ENCODE data around the gene UCN3.
A peak's percentile ranks its signal among the peaks of the same experiment; 100 is the strongest.
"Not testable (repeated sequence)": the region's sequence is repeated elsewhere in the genome, so short reads cannot be mapped to it uniquely, and the experiment has no call there.

Gene UCN3

DNA sequence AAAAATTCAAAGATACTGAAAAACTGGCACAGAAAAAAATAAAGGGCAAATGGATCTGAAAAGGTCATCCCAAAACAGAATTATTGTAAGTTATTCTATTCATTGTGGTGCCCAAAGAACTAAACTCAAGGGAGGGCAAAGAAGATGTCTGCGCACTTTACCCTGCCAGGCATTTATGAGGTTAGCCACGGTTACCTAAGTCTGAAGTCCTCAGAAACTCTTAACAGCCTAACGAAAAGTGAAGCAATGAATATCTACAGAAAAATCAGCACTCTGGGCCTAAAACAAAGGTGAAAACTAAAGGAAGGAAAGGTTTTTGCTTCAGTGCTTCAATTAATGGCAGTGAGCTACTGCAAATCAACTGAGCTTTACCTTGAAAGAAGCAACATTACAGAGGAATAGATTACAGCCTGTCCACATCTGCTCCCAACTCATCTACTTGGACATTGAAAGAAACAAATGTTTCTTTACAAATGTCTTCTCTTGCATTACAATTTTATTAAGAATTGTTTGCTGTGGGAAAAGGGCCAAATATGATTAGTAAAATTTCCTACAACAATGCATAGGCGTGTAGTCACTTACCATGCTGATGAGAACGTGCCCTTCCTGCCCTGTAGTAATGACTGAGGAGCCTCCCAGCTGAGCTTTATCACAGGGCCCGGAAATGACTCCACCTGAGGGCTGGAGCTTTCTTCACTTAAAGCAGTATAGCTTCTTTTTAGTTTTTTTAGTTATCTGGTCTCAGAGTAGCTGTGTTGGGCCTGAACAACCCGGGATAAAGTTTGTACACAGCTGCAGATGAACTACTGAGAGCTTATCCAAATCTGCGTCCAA is 39.7 kb downstream of the UCN3 start, which contains the start of gene TUBAL3:
TSS of gene TUBAL3 (minus strand) at position 621 of the 834 bp plus-strand sequence. CDS start at position 585, 36 bp downstream.
- DNase-seq (ENCODE audit: low spot score) (no peak), FAIRE-seq (no peak)

DNA sequence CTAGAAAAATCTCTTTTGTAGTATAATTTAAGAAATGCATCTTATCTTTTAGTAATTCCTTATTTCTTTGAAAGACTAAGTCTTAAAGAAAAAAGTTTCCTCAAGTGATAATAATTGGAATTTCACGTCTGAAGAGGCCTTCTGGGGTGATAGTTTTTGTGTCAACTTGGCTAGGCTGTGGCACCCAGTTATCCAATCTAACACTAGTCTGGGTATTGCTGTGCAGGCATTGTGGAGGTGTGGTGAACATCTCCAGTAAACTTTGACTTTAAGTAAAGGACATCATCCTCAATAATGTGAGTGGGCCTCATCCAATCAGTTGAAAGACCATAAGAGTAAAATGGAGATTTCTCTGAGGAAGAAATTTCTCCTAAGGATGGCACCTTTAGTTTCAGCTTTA is 42.2 kb downstream of the UCN3 start:
- no peak for DNase-seq (ENCODE audit: low spot score)
- FAIRE-seq: no peak

DNA sequence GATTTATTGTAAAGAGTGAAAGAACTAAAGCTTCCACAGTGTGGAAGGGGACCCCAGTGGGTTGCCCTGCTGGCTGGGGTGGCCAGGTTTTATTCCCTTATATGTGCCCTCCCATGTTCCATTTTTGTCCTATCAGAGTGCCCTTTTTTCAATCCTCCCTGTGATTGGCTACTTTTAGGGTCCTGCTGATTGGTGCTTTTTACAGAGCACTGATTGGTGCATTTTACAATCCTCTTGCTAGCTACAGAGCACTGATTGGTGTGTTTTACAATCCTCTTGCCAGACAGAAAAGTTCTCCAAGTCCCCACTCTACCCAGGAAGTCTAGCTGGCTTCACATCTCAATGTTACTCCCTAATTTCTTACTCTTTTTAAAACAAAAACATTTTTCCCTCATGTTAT is 46.0 kb downstream of the UCN3 start:
- not testable (repeated sequence) for DNase-seq (ENCODE audit: low spot score); FAIRE-seq

DNA sequence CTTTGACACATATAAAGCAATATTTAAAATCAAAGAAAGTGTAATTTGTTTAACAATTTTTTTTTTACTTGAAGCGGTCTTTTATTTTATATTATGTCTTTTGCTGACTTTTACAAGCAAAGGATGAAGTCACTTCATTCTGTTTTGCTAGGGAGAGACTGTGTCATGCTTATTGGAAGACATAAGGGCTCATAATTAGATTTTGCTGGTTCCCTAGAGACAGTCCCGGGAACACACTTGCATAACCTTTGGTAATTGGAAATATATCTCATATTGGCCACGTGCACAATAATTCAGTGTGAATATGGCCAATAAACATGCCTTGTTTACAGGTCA is 47.1 kb downstream of the UCN3 start:
- no peak for DNase-seq (ENCODE audit: low spot score)

DNA sequence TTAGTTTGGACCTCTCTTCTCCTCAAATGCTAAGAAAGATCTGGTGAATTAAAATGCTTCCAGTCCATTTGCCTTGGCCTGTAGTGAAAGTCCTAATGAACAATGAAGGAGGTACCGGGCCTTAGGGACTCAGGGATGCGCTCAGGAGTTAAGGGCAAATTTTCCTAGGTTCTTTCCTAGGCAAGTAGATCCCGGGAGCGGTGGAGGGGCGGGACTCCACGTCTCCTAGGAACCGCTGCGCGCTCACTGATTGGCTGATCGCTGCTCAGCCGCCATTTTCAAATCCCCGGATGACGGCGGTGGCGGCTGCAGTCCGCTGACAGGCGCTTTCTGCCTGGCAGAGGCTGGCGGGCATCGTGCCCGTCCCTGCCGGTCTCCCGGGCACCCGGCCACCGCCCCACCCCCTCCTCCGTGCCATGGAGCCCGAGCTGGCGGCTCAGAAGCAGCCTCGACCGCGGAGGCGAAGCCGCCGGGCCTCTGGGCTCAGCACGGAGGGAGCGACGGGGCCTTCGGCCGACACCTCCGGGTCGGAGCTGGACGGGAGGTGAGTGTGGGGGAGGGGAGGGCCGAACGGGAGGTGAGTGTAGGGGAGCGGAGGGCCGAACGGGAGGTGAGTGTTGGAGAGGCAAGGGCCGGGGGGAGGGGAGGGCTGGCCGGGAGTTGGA is 47.6 kb downstream of the UCN3 start, which contains the start of gene NET1:
TSS of gene NET1 (plus strand) at position 281 of the 665 bp plus-strand sequence. CDS start at position 417, 136 bp downstream.
- FAIRE-seq: peak; percentile 53
- DNase-seq (ENCODE audit: low spot score): peak; percentile 82

More for the DNA sequence above, 47.1 kb downstream of the UCN3 start:
- FAIRE-seq: no peak

DNA sequence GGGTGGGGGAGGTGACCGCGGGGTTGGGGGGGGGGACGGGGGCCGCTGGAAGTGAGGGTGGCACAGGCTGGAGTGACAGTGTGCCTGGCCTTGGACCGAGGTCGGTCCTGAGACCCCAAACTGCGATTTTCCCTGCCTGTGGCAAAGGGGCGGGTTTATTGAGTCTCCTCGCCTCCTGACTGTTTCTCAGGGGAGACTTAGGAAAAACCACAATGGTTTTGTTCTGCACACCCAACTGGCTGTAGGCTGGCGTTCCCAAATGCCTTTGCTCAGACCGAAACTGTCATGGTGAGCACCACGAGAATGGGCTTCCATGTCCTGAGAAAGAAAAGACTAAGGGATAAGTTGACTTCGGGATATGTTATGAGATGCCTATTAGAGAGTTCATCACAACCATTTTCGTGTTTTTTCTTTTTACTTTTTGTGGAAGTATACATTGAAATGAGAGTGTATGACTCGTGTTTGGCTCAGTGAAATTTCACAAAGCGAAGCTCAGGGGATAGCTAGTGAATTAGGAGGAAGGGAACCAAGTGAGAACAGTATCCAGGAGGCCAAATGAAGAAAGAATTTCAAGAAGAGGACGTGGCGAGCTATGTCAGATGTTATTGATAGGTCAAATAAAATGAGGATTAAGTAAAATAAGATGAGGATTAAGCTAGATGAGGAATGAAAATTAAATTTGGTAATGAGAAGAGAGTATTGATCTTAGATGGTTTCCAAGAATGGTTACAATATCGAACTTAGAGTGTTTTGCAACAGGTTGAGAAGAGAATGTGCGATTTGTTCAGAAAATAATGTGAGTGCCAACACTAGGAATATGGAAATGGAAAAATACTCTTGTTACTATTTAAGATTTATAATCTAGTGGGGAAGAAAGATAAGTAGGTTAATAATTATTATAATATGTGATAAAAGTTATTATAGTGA is 48.5 kb downstream of the UCN3 start:
- FAIRE-seq: peak; percentile 10
- no peak for DNase-seq (ENCODE audit: low spot score)

DNA sequence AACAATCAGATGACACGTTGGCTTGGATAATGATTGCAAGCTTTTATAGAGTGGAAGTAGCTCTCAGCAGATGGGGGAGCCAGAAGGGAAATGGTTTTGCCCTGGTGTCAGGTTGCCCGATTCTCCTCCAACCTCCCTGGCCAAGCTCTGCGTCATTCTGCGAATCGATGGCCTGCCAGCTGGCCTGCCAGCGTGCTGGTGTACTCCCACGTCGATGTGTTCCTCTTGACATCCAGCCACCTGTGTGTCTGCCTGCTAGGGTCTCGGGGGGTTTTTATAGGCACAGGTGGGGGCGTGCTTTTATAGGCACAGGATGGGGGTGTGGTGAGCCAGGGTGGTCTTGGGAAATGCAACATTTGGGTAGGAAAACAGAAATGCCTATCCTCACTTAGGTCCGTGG is 52.2 kb downstream of the UCN3 start:
- no peak for DNase-seq (ENCODE audit: low spot score)
- no peak for FAIRE-seq

DNA sequence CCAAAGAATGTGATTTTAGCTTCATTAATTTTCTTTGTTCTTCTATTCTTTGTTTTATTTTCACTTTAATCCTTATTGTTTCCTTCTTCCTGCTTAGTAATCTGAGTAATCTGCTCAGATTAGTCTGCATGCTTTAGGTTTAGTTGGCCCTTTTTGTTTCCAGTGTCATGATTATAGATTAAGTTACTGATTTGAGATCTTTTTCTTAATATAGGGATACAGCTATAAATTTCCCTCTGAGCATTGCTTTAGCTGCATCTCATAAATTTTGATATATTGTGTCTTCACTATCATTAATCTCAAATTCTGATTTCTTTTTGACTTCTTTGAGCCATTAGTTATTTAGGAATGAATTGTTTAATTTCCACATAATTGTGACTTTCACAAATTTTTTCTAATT is 53.8 kb downstream of the UCN3 start:
- FAIRE-seq (no peak), DNase-seq (ENCODE audit: low spot score) (no peak)

DNA sequence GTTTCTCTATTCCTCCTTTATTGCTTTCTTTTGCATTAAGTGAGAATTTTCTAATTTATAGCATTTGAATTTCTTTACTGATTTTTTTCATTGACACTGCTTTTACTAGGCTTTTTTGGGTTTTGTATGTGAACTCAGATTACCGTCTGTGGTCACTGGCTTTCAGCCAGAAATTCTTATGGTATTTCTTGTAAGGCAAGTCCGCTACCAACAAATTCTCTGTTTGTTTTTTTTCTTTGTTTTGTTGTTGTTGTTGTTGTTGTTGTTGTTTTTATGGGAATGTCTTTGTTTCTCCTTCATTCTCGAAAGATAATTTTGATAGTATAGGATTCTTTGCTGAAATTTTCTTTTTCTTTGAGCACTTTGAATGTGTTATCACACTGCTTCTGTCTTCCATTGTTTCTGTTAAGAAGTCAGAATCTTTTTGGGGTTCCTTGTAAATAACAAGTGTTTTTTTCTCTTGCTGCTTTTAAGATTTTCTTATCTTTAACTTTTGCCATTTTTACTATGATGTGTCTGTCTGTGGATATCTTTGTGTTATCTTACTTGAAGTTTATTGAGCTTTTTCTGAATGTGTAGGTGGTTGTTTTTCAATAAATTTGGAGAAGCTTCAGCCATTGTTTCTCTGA is 54.8 kb downstream of the UCN3 start:
- FAIRE-seq (no peak), DNase-seq (ENCODE audit: low spot score) (no peak)

DNA sequence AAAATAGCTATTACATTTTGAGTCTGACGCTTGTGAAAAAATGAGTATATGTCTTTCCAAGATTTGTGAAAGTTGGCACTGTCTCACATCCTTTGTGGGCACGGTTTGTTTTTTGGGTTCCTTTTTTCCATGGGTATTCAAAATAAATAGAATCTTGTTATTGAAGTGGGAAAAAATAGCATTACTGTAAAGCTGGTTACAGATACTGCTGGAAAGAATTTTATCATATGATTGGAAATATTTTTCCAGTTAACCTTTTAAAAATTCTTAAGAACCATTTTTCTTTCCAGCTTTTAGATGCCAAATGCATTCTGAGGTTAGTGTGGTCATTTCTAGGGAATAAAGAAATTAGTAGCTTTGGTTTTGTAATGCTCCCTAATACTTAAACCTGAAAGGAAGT is 59.0 kb downstream of the UCN3 start:
- DNase-seq (ENCODE audit: low spot score): no peak
- no peak for FAIRE-seq

Measured in RCC 7860 (cell line).